ENCODE measurements around the gene CDC42EP4. TPM values are rescaled to one million over a fixed set of nuclear protein-coding genes. Genes with fewer than 3 reads are reported as not detected.
A peak's percentile ranks its signal among the peaks of the same experiment; 100 is the strongest.

CDC42EP4 gene
- total RNA-seq, 1 experiment from 2014 or later, result 83.1 TPM

- no TSS peak for BruUV-seq (replicated peaks)
- Histone ChIP-seq H3K79me2 (ENCODE audit: low read length) (no peaks in the 10 kb centered on the region), H3K27ac (ENCODE audit: low read length) (no peak overlapping the region), H3K27me3 (ENCODE audit: low read length) (no peaks in the 10 kb centered on the region), H2AFZ (ENCODE audit: low read length) (no peak overlapping the region), H3F3A (ENCODE audit: low read length, unreplicated experiment) (no peaks in the 10 kb centered on the region), H3K9me3 (ENCODE audit: low read length) (no peaks in the 10 kb centered on the region), H3K4me1 (ENCODE audit: insufficient read depth, low read length) (no peaks in the 10 kb centered on the region), H3K4me2 (ENCODE audit: low read length) (no peak overlapping the region), H3K9ac (ENCODE audit: low read length) (no peak overlapping the region), H4K20me1 (ENCODE audit: low read length) (no peaks in the 10 kb centered on the region), H3K9me2 (replicated peaks; ENCODE audit: low read length) (no peaks in the 10 kb centered on the region), H3K36me3 (ENCODE audit: low read depth, low read length) (no peaks in the 10 kb centered on the region), H3K4me3 (ENCODE audit: low read length) (no peak overlapping the region)
- ChIA-PET POLR2A (ENCODE audit: unreplicated experiment) (interaction anchor here (0.5 kb wide), 1 partner anchor 366 kb away, joined by 6 read pairs; no protein-coding TSS in a partner anchor), CTCF (no interaction called here)
- intact Hi-C loops (cut with micrococcal nuclease), result no loop called here
- no peak for DNase-seq
- no peak for ATAC-seq
- TF ChIP-seq EZH2phosphoT487 (IDR thresholded peaks at IDR 0.05; ENCODE audit: borderline replicate concordance, low read length) (no peak), EZH2 (IDR thresholded peaks at IDR 0.05; ENCODE audit: low read length, unreplicated experiment) (no peak)
- TF ChIP-seq, protein P1, sequence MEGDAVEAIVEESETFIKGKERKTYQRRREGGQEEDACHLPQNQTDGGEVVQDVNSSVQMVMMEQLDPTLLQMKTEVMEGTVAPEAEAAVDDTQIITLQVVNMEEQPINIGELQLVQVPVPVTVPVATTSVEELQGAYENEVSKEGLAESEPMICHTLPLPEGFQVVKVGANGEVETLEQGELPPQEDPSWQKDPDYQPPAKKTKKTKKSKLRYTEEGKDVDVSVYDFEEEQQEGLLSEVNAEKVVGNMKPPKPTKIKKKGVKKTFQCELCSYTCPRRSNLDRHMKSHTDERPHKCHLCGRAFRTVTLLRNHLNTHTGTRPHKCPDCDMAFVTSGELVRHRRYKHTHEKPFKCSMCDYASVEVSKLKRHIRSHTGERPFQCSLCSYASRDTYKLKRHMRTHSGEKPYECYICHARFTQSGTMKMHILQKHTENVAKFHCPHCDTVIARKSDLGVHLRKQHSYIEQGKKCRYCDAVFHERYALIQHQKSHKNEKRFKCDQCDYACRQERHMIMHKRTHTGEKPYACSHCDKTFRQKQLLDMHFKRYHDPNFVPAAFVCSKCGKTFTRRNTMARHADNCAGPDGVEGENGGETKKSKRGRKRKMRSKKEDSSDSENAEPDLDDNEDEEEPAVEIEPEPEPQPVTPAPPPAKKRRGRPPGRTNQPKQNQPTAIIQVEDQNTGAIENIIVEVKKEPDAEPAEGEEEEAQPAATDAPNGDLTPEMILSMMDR (conservative IDR thresholded peaks at IDR 0.05; ENCODE audit: low read depth, low read length), result no peak
Measured at GRCh38 chr17:73350864-73351263, 39.1 kb upstream of the CDC42EP4 start.

DNA sequence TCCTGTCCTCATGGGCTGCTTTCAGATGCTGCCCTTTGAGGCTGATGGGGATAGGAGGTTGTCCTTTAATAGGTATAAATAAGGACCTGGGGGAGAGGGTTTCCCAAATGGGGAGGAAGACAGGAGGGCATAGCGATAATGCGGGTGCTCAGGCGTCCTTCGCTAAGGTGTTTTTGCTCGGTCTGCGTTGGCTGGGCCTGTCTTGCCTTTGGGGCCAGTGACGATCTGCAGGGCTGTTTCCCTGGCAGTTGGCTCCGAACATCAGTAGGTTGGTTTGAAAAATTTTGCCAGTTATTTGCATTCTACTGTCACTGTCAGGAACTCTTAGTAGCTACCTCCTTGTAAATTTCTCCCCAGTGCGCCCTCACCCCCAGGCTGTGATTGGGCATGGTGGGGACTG is 37.8 kb upstream of the CDC42EP4 start:
- Histone ChIP-seq H4K20me1 (ENCODE audit: low read length) (no peaks in the 10 kb centered on the region), H3K79me2 (ENCODE audit: low read length) (no peaks in the 10 kb centered on the region), H3K9me2 (replicated peaks; ENCODE audit: low read length) (no peaks in the 10 kb centered on the region), H3K27ac (ENCODE audit: low read length) (no peak overlapping the region), H3K27me3 (ENCODE audit: low read length) (no peaks in the 10 kb centered on the region), H3K9ac (ENCODE audit: low read length) (no peak overlapping the region), H2AFZ (ENCODE audit: low read length) (no peak overlapping the region), H3K4me1 (ENCODE audit: insufficient read depth, low read length) (no peaks in the 10 kb centered on the region), H3K4me3 (ENCODE audit: low read length) (no peak overlapping the region), H3K36me3 (ENCODE audit: low read depth, low read length) (no peaks in the 10 kb centered on the region), H3F3A (ENCODE audit: low read length, unreplicated experiment) (no peaks in the 10 kb centered on the region), H3K4me2 (ENCODE audit: low read length) (no peak overlapping the region), H3K9me3 (ENCODE audit: low read length) (no peaks in the 10 kb centered on the region)
- intact Hi-C loops (cut with micrococcal nuclease), result no loop called here
- ChIA-PET CTCF (no interaction called here), POLR2A (ENCODE audit: unreplicated experiment) (no interaction called here)
- ATAC-seq (no peak), DNase-seq (no peak)
- no TSS peak for BruUV-seq (replicated peaks)
- no peak for TF ChIP-seq EZH2phosphoT487 (IDR thresholded peaks at IDR 0.05; ENCODE audit: borderline replicate concordance, low read length)
- TF ChIP-seq, protein P1 (conservative IDR thresholded peaks at IDR 0.05; ENCODE audit: low read depth, low read length), result no peak
- no peak for TF ChIP-seq EZH2 (IDR thresholded peaks at IDR 0.05; ENCODE audit: low read length, unreplicated experiment)

GRCh38 chr17:73349138-73349537 is 37.3 kb upstream of the CDC42EP4 start:
- H3K4me2 ChIP-seq (ENCODE audit: low read length), result no peak overlapping the region
- no peaks in the 10 kb centered on the region for H3K9me3 ChIP-seq (ENCODE audit: low read length)
- H2AFZ ChIP-seq (ENCODE audit: low read length), result no peak overlapping the region
- intact Hi-C loops (cut with micrococcal nuclease), result no loop called here
- no peaks in the 10 kb centered on the region for H4K20me1 ChIP-seq (ENCODE audit: low read length)
- CTCF ChIA-PET, result no interaction called here
- H3K79me2 ChIP-seq (ENCODE audit: low read length), result no peaks in the 10 kb centered on the region
- H3K36me3 ChIP-seq (ENCODE audit: low read depth, low read length), result no peaks in the 10 kb centered on the region
- H3K4me3 ChIP-seq (ENCODE audit: low read length), result no peak overlapping the region
- TF ChIP-seq EZH2phosphoT487 (IDR thresholded peaks at IDR 0.05; ENCODE audit: borderline replicate concordance, low read length) (no peak), EZH2 (IDR thresholded peaks at IDR 0.05; ENCODE audit: low read length, unreplicated experiment) (no peak)
- TF ChIP-seq, protein P1 (conservative IDR thresholded peaks at IDR 0.05; ENCODE audit: low read depth, low read length), result no peak
- H3K4me1 ChIP-seq (ENCODE audit: insufficient read depth, low read length), result no peaks in the 10 kb centered on the region
- no peaks in the 10 kb centered on the region for H3K9me2 ChIP-seq (replicated peaks; ENCODE audit: low read length)
- 0 out of 2 replicates have a peak, but pooled peaks have one; percentile 15 for ATAC-seq
- no peaks in the 10 kb centered on the region for H3F3A ChIP-seq (ENCODE audit: low read length, unreplicated experiment)
- H3K27ac ChIP-seq (ENCODE audit: low read length), result no peak overlapping the region
- no TSS peak for BruUV-seq (replicated peaks)
- H3K27me3 ChIP-seq (ENCODE audit: low read length), result no peaks in the 10 kb centered on the region
- DNase-seq, result no peak
- POLR2A ChIA-PET (ENCODE audit: unreplicated experiment), result no interaction called here
- no peak overlapping the region for H3K9ac ChIP-seq (ENCODE audit: low read length)

Data from PC-3 (cell line).